Neural cell (in vitro differentiated cells): Measurements from ENCODE around the gene SLC10A7. TPM values are rescaled to one million over a fixed set of nuclear protein-coding genes. Genes with fewer than 3 reads are reported as not detected.

Experiments
- H2AFZ ChIP-seq: fragments of 200-600, 300-800 bp; sonication (generic), shearing (Covaris generic); 2 replicates; pipeline ENCODE4 v1.6.0; 2014; ENCODE audit warnings: low read depth, mild to moderate bottlenecking, antibody characterized with exemption, low read length, moderate library complexity
- H3F3A ChIP-seq: fragments of 200-600 bp; shearing (Covaris generic); 2 replicates; pipeline ENCODE4 v1.6.1; 2016; ENCODE audit warnings: mild to moderate bottlenecking, moderate library complexity, mixed read lengths, antibody characterized with exemption, low read length; ENCODE audit not compliant: insufficient read depth, poor library complexity, severe bottlenecking
- H3K27ac ChIP-seq: fragments of 200-600, 300-800 bp; sonication (generic), shearing (Covaris generic); 2 replicates; pipeline ENCODE4 v1.5.1; 2014; ENCODE audit warnings: mild to moderate bottlenecking, low read length, moderate library complexity
- H3K27me3 ChIP-seq: fragments of 300-800, 200-600 bp; sonication (generic), shearing (Covaris generic); 2 replicates; pipeline ENCODE4 v1.6.0; 2014; ENCODE audit warnings: mild to moderate bottlenecking, low read depth, low read length, moderate library complexity; ENCODE audit not compliant: insufficient read depth
- H3K36me3 ChIP-seq: fragments of 300-800, 200-600 bp; sonication (generic), shearing (Covaris generic); 2 replicates; pipeline ENCODE4 v1.5.1; 2014; ENCODE audit warnings: mild to moderate bottlenecking, antibody characterized with exemption, low read length, moderate library complexity; ENCODE audit not compliant: insufficient read depth
- H3K4me2 ChIP-seq: fragments of 300-800, 200-600 bp; sonication (generic), shearing (Covaris generic); 2 replicates; pipeline ENCODE4 v1.6.0; 2014; ENCODE audit warnings: mild to moderate bottlenecking, low read length
- H3K4me3 ChIP-seq: fragments of 300-800, 200-600 bp; sonication (generic), shearing (Covaris generic); 2 replicates; pipeline ENCODE4 v1.5.1; 2014; ENCODE audit warnings: mild to moderate bottlenecking, low read length, moderate library complexity
- H3K79me2 ChIP-seq: fragments of 200-600 bp; shearing (Covaris generic); replicated peaks from 2 replicates; pipeline ENCODE4 v1.6.0; 2014; ENCODE audit warnings: mild to moderate bottlenecking, low read length, moderate library complexity; ENCODE audit not compliant: insufficient read depth
- H3K9ac ChIP-seq: fragments of 300-800, 200-600 bp; sonication (generic), shearing (Covaris generic); 2 replicates; pipeline ENCODE4 v1.6.1; 2016; ENCODE audit warnings: mild to moderate bottlenecking, low read length, mixed read lengths
- H3K9me2 ChIP-seq: fragments of 200-600 bp; shearing (Covaris generic); 2 replicates; pipeline ENCODE4 v1.6.1; 2016; ENCODE audit warnings: mild to moderate bottlenecking, low read length, mixed read lengths; ENCODE audit not compliant: insufficient read depth
- H3K9me3 ChIP-seq: fragments of 200-600, 300-800 bp; sonication (generic), shearing (Covaris generic); 2 replicates; pipeline ENCODE4 v1.6.1; 2016; ENCODE audit warnings: mild to moderate bottlenecking, mixed run types, low read length, moderate library complexity, mixed read lengths
- H4K20me1 ChIP-seq: fragments of 200-600 bp; shearing (Covaris generic); 2 replicates; pipeline ENCODE4 v1.6.1; 2016; ENCODE audit warnings: mild to moderate bottlenecking, mixed run types; ENCODE audit not compliant: insufficient read depth
- CTCF ChIP-seq: fragments of 450-650 bp; IDR thresholded peaks from 2 replicates; pipeline ENCODE4 v1.5.1; 2014; ENCODE audit warnings: antibody characterized with exemption, mild to moderate bottlenecking, moderate library complexity; ENCODE audit not compliant: poor library complexity, severe bottlenecking
- EP300 ChIP-seq: fragments of 450-650 bp; conservative IDR thresholded peaks from 2 replicates; pipeline ENCODE4 v1.6.1; 2014; ENCODE audit warnings: antibody characterized with exemption, mild to moderate bottlenecking, moderate library complexity; ENCODE audit not compliant: poor library complexity, severe bottlenecking
- EZH2 ChIP-seq: fragments of 200-600, 300-800 bp; shearing (Covaris generic), sonication (generic); IDR thresholded peaks from 2 replicates; pipeline ENCODE4 v1.6.1; 2014; ENCODE audit warnings: antibody characterized with exemption, low read length, borderline replicate concordance, mild to moderate bottlenecking; ENCODE audit not compliant: insufficient read depth, poor library complexity, severe bottlenecking
- MXI1 ChIP-seq: fragments of 450-650 bp; conservative IDR thresholded peaks from 2 replicates; pipeline ENCODE4 v1.6.1; 2014; ENCODE audit warnings: antibody characterized with exemption, mild to moderate bottlenecking; ENCODE audit not compliant: poor library complexity, severe bottlenecking
- POLR2AphosphoS5 ChIP-seq: IDR thresholded peaks from 2 replicates; pipeline ENCODE4 v1.6.1; 2012
- RAD21 ChIP-seq: fragments of 450-650 bp; conservative IDR thresholded peaks from 2 replicates; pipeline ENCODE4 v1.6.1; 2014; ENCODE audit warnings: antibody characterized with exemption, mild to moderate bottlenecking, moderate library complexity
- REST ChIP-seq: IDR thresholded peaks from 2 replicates; pipeline ENCODE4 v1.6.1; 2012; ENCODE audit warnings: borderline replicate concordance
- SMC3 ChIP-seq: fragments of 450-650 bp; conservative IDR thresholded peaks from 2 replicates; pipeline ENCODE4 v1.6.1; 2014; ENCODE audit warnings: antibody characterized with exemption, mild to moderate bottlenecking, moderate library complexity; ENCODE audit not compliant: poor library complexity
- TAF1 ChIP-seq: IDR thresholded peaks from 2 replicates; pipeline ENCODE4 v1.6.1; 2012; ENCODE audit warnings: low read depth
- polyA plus RNA-seq: library from polyadenylated mRNA; depleted of rRNA; stranded (reverse); fragments of >200 nt; gene quantifications from 2 replicates; pipeline ENCODE4 v1.2.3, GENCODE V29; 2014

SLC10A7 gene
- polyA plus RNA-seq, 1 donor from 2014 or later = 5.5 TPM

GRCh38 chr4:146302822-146303221 lies 218.9 kb downstream of the SLC10A7 start:
- Histone ChIP-seq H3K9ac (no peak overlapping the region), H3K9me3 (no peaks in the 10 kb centered on the region), H3F3A (no peaks in the 10 kb centered on the region), H2AFZ (no peak overlapping the region), H3K79me2 (no peaks in the 10 kb centered on the region), H3K27ac (no peak overlapping the region), H3K4me2 (no peak overlapping the region), H4K20me1 (no peaks in the 10 kb centered on the region), H3K4me3 (no peak overlapping the region), H3K27me3 (no peaks in the 10 kb centered on the region), H3K36me3 (no peaks in the 10 kb centered on the region), H3K9me2 (no peaks in the 10 kb centered on the region)
- TF ChIP-seq POLR2AphosphoS5 (no peak), EZH2 (no peak), SMC3 (no peak), REST (no peak)

- no peaks in the 10 kb centered on the region for H3K9me2 ChIP-seq
- TF ChIP-seq RAD21 (no peak), TAF1 (no peak), CTCF (no peak), MXI1 (no peak)
- no peaks in the 10 kb centered on the region for H3F3A ChIP-seq
- no peak overlapping the region for H3K4me3 ChIP-seq
- H3K27ac ChIP-seq = no peak overlapping the region
- no peaks in the 10 kb centered on the region for H3K9me3 ChIP-seq
- no peaks in the 10 kb centered on the region for H3K36me3 ChIP-seq
- no peaks in the 10 kb centered on the region for H3K27me3 ChIP-seq
- no peaks in the 10 kb centered on the region for H3K79me2 ChIP-seq
- H3K4me2 ChIP-seq = no peak overlapping the region
- no peaks in the 10 kb centered on the region for H4K20me1 ChIP-seq
- H3K9ac ChIP-seq = no peak overlapping the region
- no peak overlapping the region for H2AFZ ChIP-seq
Observed at GRCh38 chr4:146299607-146300006, 222.1 kb downstream of the SLC10A7 start.

- Histone ChIP-seq H3K79me2 (no peaks in the 10 kb centered on the region), H4K20me1 (no peaks in the 10 kb centered on the region), H2AFZ (no peak overlapping the region), H3F3A (no peaks in the 10 kb centered on the region), H3K4me3 (no peak overlapping the region), H3K36me3 (no peaks in the 10 kb centered on the region), H3K27ac (no peak overlapping the region), H3K9me3 (no peaks in the 10 kb centered on the region), H3K4me2 (no peak overlapping the region), H3K9me2 (no peaks in the 10 kb centered on the region), H3K27me3 (no peaks in the 10 kb centered on the region), H3K9ac (no peak overlapping the region)
- TF ChIP-seq REST (no peak), POLR2AphosphoS5 (no peak), EP300 (no peak), SMC3 (no peak), MXI1 (no peak), EZH2 (no peak), RAD21 (no peak), TAF1 (no peak), CTCF (no peak)
Observed at GRCh38 chr4:146294776-146295175, 227.0 kb downstream of the SLC10A7 start.
